Measurements from ENCODE around the gene PCDHB10.

PCDHB10 gene

DNA sequence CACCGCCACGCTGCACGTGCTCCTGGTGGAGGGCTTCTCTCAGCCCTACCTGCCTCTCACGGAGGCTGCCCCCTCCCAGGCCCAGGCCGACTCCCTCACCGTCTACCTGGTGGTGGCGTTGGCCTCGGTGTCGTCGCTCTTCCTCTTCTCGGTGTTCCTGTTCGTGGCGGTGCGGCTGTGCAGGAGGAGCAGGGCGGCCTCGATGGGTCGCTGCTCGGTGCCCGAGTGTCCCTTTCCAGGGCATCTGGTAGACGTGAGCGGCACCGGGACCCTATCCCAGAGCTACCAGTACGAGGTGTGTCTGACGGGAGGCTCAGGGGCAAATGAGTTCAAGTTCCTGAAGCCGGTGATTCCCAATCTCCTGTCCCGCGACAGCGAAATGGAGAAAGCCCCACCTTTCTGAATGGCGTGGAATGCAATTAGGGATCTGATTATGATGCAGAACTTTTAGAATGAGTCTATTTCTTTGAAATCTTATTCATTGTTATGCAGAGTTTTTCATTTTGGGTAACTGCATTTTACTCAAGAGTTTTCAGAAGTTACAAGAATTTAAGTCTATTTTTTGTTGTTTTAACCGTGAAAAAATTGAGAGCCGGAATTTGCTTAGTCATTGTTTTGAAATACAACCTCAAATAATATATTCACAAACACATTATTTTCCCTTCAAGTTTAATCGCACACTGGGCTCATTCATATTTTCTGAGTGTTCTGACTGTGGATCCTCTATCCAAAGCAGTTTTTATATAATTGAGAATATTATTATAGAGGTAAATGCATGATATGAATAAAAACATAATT is 44.6 kb downstream of the PCDHB10 start:
- DNase-seq (ENCODE audit: low read depth in 3 of 3, low spot score in 1 of 3) = no peak

DNA sequence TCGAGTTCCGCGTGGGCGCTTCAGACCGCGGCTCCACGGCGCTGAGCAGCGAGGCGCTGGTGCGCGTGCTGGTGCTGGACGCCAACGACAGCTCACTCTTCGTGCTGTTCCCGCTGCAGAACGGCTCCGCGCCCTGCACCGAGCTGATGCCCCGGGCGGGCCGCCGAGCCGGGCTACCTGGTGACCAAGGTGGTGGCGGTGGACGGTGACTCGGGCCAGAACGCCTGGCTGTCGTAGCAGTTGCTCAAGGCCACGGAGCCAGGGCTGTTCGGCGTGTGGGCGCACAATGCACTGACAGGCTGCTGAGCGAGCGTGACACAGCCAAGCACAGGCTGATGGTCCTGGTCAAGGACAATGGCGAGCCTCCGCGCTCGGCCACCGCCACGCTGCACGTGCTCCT is 49.3 kb downstream of the PCDHB10 start:
- DNase-seq (ENCODE audit: low read depth in 3 of 3, low spot score in 1 of 3) = no peak

All from stimulated activated CD4-positive, alpha-beta T cell treated with anti-CD3 and anti-CD28 coated beads, TNF-alpha, amount 100 ng/mL, for 1 hour (primary cell).